Measurements from ENCODE around the gene MAGI2. TPM values are rescaled to one million over a fixed set of nuclear protein-coding genes. Genes with fewer than 3 reads are reported as not detected.

The MAGI2 gene
- total and polyA plus RNA-seq, 2 of the 13 experiments (the other 11 are each of a cell fraction or from before 2014, with no cell fraction given), result 1.5 to 3.8 TPM

- TF ChIP-seq ISX (CRISPR knock-in tag; conservative IDR thresholded peaks at IDR 0.05), result no peak
- no peak for TF ChIP-seq JARID2 (CRISPR knock-in tag; IDR thresholded peaks at IDR 0.05; ENCODE audit: insufficient replicate concordance)
- TF ChIP-seq ZFY (CRISPR knock-in tag; IDR thresholded peaks at IDR 0.05), result no peak
- peak; percentile 79 for TF ChIP-seq PAXIP1 (CRISPR knock-in tag; conservative IDR thresholded peaks at IDR 0.05)
- no peak for TF ChIP-seq IKZF5 (CRISPR knock-in tag; IDR thresholded peaks at IDR 0.05)
- no peak for TF ChIP-seq SKI (IDR thresholded peaks at IDR 0.05; ENCODE audit: partially characterized antibody)
- TF ChIP-seq ZNF704 (CRISPR knock-in tag; IDR thresholded peaks at IDR 0.05; ENCODE audit: borderline replicate concordance), result no peak
- TF ChIP-seq NCOA2 (CRISPR knock-in tag; IDR thresholded peaks at IDR 0.05), result peak; percentile 48
- no peak for TF ChIP-seq POLR2AphosphoS2 (IDR thresholded peaks at IDR 0.05; ENCODE audit: low read depth, low read length)
- TF ChIP-seq RORA (CRISPR knock-in tag; IDR thresholded peaks at IDR 0.05), result no peak
- peak; percentile 45; the same call in 1 of the 2 replicates for TF ChIP-seq FOXP4 (CRISPR knock-in tag; IDR thresholded peaks at IDR 0.05)
- no peak for TF ChIP-seq ZNF501 (CRISPR knock-in tag; IDR thresholded peaks at IDR 0.05)
- no peak for TF ChIP-seq PCBP1 (IDR thresholded peaks at IDR 0.05; ENCODE audit: borderline replicate concordance, low read depth, low read length)
- TF ChIP-seq ZBTB42 (CRISPR knock-in tag; IDR thresholded peaks at IDR 0.05), result no peak
- peak; percentile 52 for TF ChIP-seq CEBPG (CRISPR knock-in tag; IDR thresholded peaks at IDR 0.05)
- TF ChIP-seq SP140L (CRISPR knock-in tag; IDR thresholded peaks at IDR 0.05; ENCODE audit: borderline replicate concordance), result no peak
- TF ChIP-seq KLF12 (CRISPR knock-in tag; IDR thresholded peaks at IDR 0.05; ENCODE audit: borderline replicate concordance), result no peak
- TF ChIP-seq, protein P1, sequence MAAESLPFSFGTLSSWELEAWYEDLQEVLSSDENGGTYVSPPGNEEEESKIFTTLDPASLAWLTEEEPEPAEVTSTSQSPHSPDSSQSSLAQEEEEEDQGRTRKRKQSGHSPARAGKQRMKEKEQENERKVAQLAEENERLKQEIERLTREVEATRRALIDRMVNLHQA (CRISPR knock-in tag; IDR thresholded peaks at IDR 0.05), result no peak
- TF ChIP-seq ZNF12 (CRISPR knock-in tag; IDR thresholded peaks at IDR 0.05), result no peak
- no peak for TF ChIP-seq ZNF124 (CRISPR knock-in tag; IDR thresholded peaks at IDR 0.05)
- no peak for TF ChIP-seq EEA1 (CRISPR knock-in tag; IDR thresholded peaks at IDR 0.05; ENCODE audit: borderline replicate concordance)
- no peak for TF ChIP-seq ZNF460 (CRISPR knock-in tag; IDR thresholded peaks at IDR 0.05; ENCODE audit: borderline replicate concordance)
- no peak for TF ChIP-seq ZNF138 (CRISPR knock-in tag; IDR thresholded peaks at IDR 0.05; ENCODE audit: low read depth)
- peak; percentile 72 for TF ChIP-seq PITX1 (CRISPR knock-in tag; IDR thresholded peaks at IDR 0.05)
These were observed 236.0 kb downstream of the MAGI2 start (continued) for GRCh38 chr7:79217468-79217867.
